ENCODE data around the gene AARS2. TPM values are rescaled to one million over a fixed set of nuclear protein-coding genes. Genes with fewer than 3 reads are reported as not detected.

The AARS2 gene
- total RNA-seq, 1 experiment from 2014 or later: 21.7 TPM

- peaks cover 5% of the 10 kb centered on the region; the same call in 1 of the 2 replicates for H3K27me3 Mint-ChIP-seq (ENCODE audit: low read depth)
- Histone ChIP-seq H2BK120ac (ENCODE audit: low read depth, low read length, poor library complexity, severe bottlenecking) (no peak overlapping the region), H3K27me3 (ENCODE audit: insufficient read depth, low read length) (no peaks in the 10 kb centered on the region), H2AK5ac (ENCODE audit: insufficient read length, low read length) (no peak overlapping the region), H3K79me2 (ENCODE audit: insufficient read depth, low read length) (no peaks in the 10 kb centered on the region), H3K23ac (ENCODE audit: insufficient read length, low read depth, low read length) (no peak overlapping the region), H3K56ac (ENCODE audit: insufficient read length, low read depth, low read length) (no peak overlapping the region), H4K8ac (replicated peaks; ENCODE audit: insufficient read length, low read depth, low read length) (no peak overlapping the region), H2BK12ac (ENCODE audit: insufficient read length, low read depth, low read length) (no peak overlapping the region), H3K9ac (ENCODE audit: extremely low read depth, insufficient read length, low read length) (no peak overlapping the region), H2BK20ac (ENCODE audit: low read depth, low read length, poor library complexity, severe bottlenecking) (no peak overlapping the region), H2AFZ (ENCODE audit: low read length) (no peak overlapping the region), H3K14ac (ENCODE audit: insufficient read depth, low read length) (no peak overlapping the region), H3K27ac (ENCODE audit: insufficient read length, low read depth, low read length) (no peak overlapping the region), H4K91ac (ENCODE audit: insufficient read length, low read depth, low read length) (no peak overlapping the region), H3K4me2 (ENCODE audit: insufficient read depth, insufficient read length, low read length) (no peak overlapping the region), H4K20me1 (ENCODE audit: control insufficient read depth, insufficient read depth, insufficient read length) (no peaks in the 10 kb centered on the region), H3K4me1 (ENCODE audit: insufficient read depth, low read length) (no peaks in the 10 kb centered on the region), H3T11ph (ENCODE audit: low read length) (no peak overlapping the region), H3K18ac (ENCODE audit: insufficient read length, low read depth, low read length) (no peak overlapping the region), H2BK5ac (ENCODE audit: insufficient read length, low read length) (no peak overlapping the region), H2BK15ac (ENCODE audit: low read depth, low read length) (no peak overlapping the region), H3K23me2 (ENCODE audit: insufficient read length, low read depth, low read length, poor library complexity, severe bottlenecking) (no peaks in the 10 kb centered on the region), H3K9me3 (ENCODE audit: control insufficient read depth, low read depth, low read length) (no peaks in the 10 kb centered on the region), H4K5ac (ENCODE audit: insufficient read length, low read depth, low read length) (no peak overlapping the region), H3K79me1 (ENCODE audit: insufficient read depth, low read depth, low read length, poor library complexity, severe bottlenecking) (no peaks in the 10 kb centered on the region), H3K4ac (ENCODE audit: low read depth, low read length) (no peak overlapping the region)
- no CpG with 5 or more reads among the region's 1 CpG for WGBS (ENCODE audit: extremely low coverage, insufficient read length, low lambda C conversion rate)
- DNase-seq: no peak
- TF ChIP-seq CTCF (conservative IDR thresholded peaks at IDR 0.05): no peak
- H3K36me3 Mint-ChIP-seq (ENCODE audit: insufficient read depth in 1 of 3, low read depth in 3 of 3): no peaks in the 10 kb centered on the region
- no peaks in the 10 kb centered on the region for H3K4me1 Mint-ChIP-seq
- H3K4me3 Mint-ChIP-seq: no peak overlapping the region
- H3K27ac Mint-ChIP-seq: no peak overlapping the region
- H3K9me3 Mint-ChIP-seq: no peaks in the 10 kb centered on the region
These were observed 43.3 kb upstream of the AARS2 start for GRCh38 chr6:44356487-44356886.

All from H9 (cell line).